IMR-90 (cell line): ENCODE measurements around the gene VGLL1.

Source experiments
- BHLHE40 ChIP-seq: fragments of 150-350 bp; IDR thresholded peaks from 2 replicates; pipeline ENCODE4 v1.6.1; 2016; ENCODE audit warnings: mild to moderate bottlenecking, low read depth, low read length
- CEBPB ChIP-seq: IDR thresholded peaks from 2 replicates; pipeline ENCODE4 v1.6.1; 2012; ENCODE audit warnings: low read depth, low read length, improper control_type of control experiment
- FOS ChIP-seq: fragments of 150-350 bp; IDR thresholded peaks from 2 replicates; pipeline ENCODE4 v1.6.1; 2016; ENCODE audit warnings: low read depth, low read length
- MAZ ChIP-seq: IDR thresholded peaks from 2 replicates; pipeline ENCODE4 v1.6.1; 2012; ENCODE audit warnings: low read depth, mild to moderate bottlenecking, low read length, improper control_type of control experiment, moderate library complexity, borderline replicate concordance
- MXI1 ChIP-seq: IDR thresholded peaks from 2 replicates; pipeline ENCODE4 v1.6.1; 2012; ENCODE audit warnings: low read depth, mild to moderate bottlenecking, low read length, moderate library complexity, borderline replicate concordance
- POLR2A ChIP-seq: IDR thresholded peaks from 2 replicates; pipeline ENCODE4 v1.6.1; 2012; ENCODE audit warnings: mild to moderate bottlenecking, low read depth, low read length
- RAD21 ChIP-seq: IDR thresholded peaks from 2 replicates; pipeline ENCODE4 v1.6.1; 2012; ENCODE audit warnings: low read length, improper control_type of control experiment
- RCOR1 ChIP-seq: IDR thresholded peaks from 2 replicates; pipeline ENCODE4 v1.6.1; 2012; ENCODE audit warnings: mild to moderate bottlenecking, low read length, improper control_type of control experiment; ENCODE audit not compliant: insufficient replicate concordance
- RFX5 ChIP-seq: IDR thresholded peaks from 2 replicates; pipeline ENCODE4 v1.8.0; 2012; ENCODE audit warnings: low read depth, mild to moderate bottlenecking, low read length, moderate library complexity
- TF ChIP-seq, protein P1 (sequence below): conservative IDR thresholded peaks from 2 replicates; pipeline ENCODE4 v1.5.1; 2012; ENCODE audit warnings: mild to moderate bottlenecking, low read depth, low read length, improper control_type of control experiment
- TF ChIP-seq, protein P2 (sequence below): fragments of 150-350 bp; IDR thresholded peaks from 2 replicates; pipeline ENCODE4 v1.6.1; 2016; ENCODE audit warnings: low read depth, mild to moderate bottlenecking, low read length, moderate library complexity, borderline replicate concordance
- TF ChIP-seq, protein P3 (sequence below): fragments of 150-350 bp; IDR thresholded peaks from 2 replicates; pipeline ENCODE4 v1.6.1; 2017; ENCODE audit warnings: mild to moderate bottlenecking, antibody characterized with exemption, low read length, low read depth

GRCh38 chrX:136598631-136599030, 66.6 kb downstream of the VGLL1 start:
- TF ChIP-seq, protein P1, sequence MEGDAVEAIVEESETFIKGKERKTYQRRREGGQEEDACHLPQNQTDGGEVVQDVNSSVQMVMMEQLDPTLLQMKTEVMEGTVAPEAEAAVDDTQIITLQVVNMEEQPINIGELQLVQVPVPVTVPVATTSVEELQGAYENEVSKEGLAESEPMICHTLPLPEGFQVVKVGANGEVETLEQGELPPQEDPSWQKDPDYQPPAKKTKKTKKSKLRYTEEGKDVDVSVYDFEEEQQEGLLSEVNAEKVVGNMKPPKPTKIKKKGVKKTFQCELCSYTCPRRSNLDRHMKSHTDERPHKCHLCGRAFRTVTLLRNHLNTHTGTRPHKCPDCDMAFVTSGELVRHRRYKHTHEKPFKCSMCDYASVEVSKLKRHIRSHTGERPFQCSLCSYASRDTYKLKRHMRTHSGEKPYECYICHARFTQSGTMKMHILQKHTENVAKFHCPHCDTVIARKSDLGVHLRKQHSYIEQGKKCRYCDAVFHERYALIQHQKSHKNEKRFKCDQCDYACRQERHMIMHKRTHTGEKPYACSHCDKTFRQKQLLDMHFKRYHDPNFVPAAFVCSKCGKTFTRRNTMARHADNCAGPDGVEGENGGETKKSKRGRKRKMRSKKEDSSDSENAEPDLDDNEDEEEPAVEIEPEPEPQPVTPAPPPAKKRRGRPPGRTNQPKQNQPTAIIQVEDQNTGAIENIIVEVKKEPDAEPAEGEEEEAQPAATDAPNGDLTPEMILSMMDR, result no peak
- TF ChIP-seq, protein P2, sequence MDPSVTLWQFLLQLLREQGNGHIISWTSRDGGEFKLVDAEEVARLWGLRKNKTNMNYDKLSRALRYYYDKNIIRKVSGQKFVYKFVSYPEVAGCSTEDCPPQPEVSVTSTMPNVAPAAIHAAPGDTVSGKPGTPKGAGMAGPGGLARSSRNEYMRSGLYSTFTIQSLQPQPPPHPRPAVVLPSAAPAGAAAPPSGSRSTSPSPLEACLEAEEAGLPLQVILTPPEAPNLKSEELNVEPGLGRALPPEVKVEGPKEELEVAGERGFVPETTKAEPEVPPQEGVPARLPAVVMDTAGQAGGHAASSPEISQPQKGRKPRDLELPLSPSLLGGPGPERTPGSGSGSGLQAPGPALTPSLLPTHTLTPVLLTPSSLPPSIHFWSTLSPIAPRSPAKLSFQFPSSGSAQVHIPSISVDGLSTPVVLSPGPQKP, result no peak
- TF ChIP-seq, protein P3, sequence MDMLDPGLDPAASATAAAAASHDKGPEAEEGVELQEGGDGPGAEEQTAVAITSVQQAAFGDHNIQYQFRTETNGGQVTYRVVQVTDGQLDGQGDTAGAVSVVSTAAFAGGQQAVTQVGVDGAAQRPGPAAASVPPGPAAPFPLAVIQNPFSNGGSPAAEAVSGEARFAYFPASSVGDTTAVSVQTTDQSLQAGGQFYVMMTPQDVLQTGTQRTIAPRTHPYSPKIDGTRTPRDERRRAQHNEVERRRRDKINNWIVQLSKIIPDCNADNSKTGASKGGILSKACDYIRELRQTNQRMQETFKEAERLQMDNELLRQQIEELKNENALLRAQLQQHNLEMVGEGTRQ, result no peak
- TF ChIP-seq POLR2A (no peak), RCOR1 (no peak), BHLHE40 (no peak), MAZ (no peak), RFX5 (no peak), CEBPB (no peak), MXI1 (no peak), FOS (no peak), RAD21 (no peak)
